ENCODE data around the gene ZXDC. TPM values are rescaled to one million over a fixed set of nuclear protein-coding genes. Genes with fewer than 3 reads are reported as not detected.

Gene ZXDC
- total RNA-seq, 1 experiment from 2014 or later, result 28.3 TPM

DNA sequence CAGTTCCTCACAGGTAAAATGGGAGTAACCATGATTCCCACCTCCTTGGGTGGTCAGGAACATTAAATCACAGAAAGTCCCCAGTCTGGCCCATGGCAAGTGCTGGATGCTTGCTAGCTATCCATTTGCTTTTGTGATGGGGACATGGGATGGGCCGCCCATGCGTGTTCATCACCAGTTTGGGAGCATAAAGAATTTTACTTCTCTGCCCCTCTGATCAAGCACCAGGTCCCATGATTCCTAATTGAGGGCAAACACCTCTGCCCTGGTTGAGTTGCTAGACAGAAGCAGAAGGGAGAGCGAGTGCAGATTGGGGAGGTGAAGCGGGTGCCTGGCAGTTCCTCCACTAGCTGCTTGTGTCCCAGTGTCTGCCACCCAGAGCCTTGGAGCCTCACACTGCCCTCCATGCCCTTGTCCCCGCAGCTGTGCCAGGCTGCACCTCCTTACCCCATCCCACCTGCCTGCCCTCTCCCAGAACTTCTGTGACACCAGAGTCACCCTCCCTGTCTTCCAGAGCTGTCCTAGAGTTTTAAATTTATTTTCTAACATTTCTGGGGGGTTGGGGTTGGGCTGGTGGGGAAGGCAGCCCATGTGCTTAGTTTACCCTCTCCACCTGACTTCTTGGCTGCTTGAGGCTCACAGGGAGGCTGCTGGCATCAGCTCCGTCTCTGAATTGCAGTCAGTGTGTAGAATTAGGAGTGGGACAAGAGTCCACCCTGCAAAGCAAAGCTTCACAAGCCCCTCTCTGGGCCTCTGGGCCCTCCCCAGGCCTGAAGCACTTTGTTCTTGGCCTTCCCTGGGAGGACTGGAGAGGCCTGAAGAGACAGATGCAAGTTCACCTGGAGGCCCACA, 62.6 kb downstream of the ZXDC start:
- no peak overlapping the region for H3K4me2 ChIP-seq (ENCODE audit: insufficient read depth, insufficient read length, low read length)
- H3K4ac ChIP-seq (ENCODE audit: low read depth, low read length), result no peak overlapping the region
- H2BK12ac ChIP-seq (ENCODE audit: insufficient read length, low read depth, low read length), result no peak overlapping the region
- H4K5ac ChIP-seq (ENCODE audit: insufficient read length, low read depth, low read length), result no peak overlapping the region
- H2BK15ac ChIP-seq (ENCODE audit: low read depth, low read length), result no peak overlapping the region
- H3K79me2 ChIP-seq (ENCODE audit: insufficient read depth, low read length), result no peaks in the 10 kb centered on the region
- H3K9me3 Mint-ChIP-seq, result no peaks in the 10 kb centered on the region; a peak in 1 of 5 replicates
- H3K27me3 Mint-ChIP-seq (ENCODE audit: low read depth), result peaks cover 3% of the 10 kb centered on the region
- H2AK5ac ChIP-seq (ENCODE audit: insufficient read length, low read length), result no peak overlapping the region
- no peaks in the 10 kb centered on the region; the same call in 1 of the 2 replicates for H3K27me3 ChIP-seq (ENCODE audit: insufficient read depth, low read length)
- H3K4me1 Mint-ChIP-seq, result peaks cover 16 to 18% of the 10 kb centered on the region in 2 experiments
- H3K9me3 ChIP-seq (ENCODE audit: control insufficient read depth, low read depth, low read length), result no peaks in the 10 kb centered on the region
- H2AFZ ChIP-seq (ENCODE audit: low read length), result no peak overlapping the region
- H3K27ac ChIP-seq (ENCODE audit: insufficient read length, low read depth, low read length), result no peak overlapping the region
- H3K9ac ChIP-seq (ENCODE audit: extremely low read depth, insufficient read length, low read length), result no peak overlapping the region
- no peak overlapping the region for H2BK20ac ChIP-seq (ENCODE audit: low read depth, low read length, poor library complexity, severe bottlenecking)
- no peak overlapping the region for H3T11ph ChIP-seq (ENCODE audit: low read length)
- no peak overlapping the region for H3K4me3 Mint-ChIP-seq
- no peaks in the 10 kb centered on the region for H3K4me1 ChIP-seq (ENCODE audit: insufficient read depth, low read length)
- no peaks in the 10 kb centered on the region for H3K79me1 ChIP-seq (ENCODE audit: insufficient read depth, low read depth, low read length, poor library complexity, severe bottlenecking)
- no peak overlapping the region for H2BK5ac ChIP-seq (ENCODE audit: insufficient read length, low read length)
- TF ChIP-seq, protein P1, sequence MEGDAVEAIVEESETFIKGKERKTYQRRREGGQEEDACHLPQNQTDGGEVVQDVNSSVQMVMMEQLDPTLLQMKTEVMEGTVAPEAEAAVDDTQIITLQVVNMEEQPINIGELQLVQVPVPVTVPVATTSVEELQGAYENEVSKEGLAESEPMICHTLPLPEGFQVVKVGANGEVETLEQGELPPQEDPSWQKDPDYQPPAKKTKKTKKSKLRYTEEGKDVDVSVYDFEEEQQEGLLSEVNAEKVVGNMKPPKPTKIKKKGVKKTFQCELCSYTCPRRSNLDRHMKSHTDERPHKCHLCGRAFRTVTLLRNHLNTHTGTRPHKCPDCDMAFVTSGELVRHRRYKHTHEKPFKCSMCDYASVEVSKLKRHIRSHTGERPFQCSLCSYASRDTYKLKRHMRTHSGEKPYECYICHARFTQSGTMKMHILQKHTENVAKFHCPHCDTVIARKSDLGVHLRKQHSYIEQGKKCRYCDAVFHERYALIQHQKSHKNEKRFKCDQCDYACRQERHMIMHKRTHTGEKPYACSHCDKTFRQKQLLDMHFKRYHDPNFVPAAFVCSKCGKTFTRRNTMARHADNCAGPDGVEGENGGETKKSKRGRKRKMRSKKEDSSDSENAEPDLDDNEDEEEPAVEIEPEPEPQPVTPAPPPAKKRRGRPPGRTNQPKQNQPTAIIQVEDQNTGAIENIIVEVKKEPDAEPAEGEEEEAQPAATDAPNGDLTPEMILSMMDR (conservative IDR thresholded peaks at IDR 0.05), result no peak
- H3K14ac ChIP-seq (ENCODE audit: insufficient read depth, low read length), result no peak overlapping the region; the same call in 1 of the 2 replicates
- H2BK120ac ChIP-seq (ENCODE audit: low read depth, low read length, poor library complexity, severe bottlenecking), result no peak overlapping the region
- no peak overlapping the region for H4K8ac ChIP-seq (replicated peaks; ENCODE audit: insufficient read length, low read depth, low read length)
- no peak overlapping the region for H3K56ac ChIP-seq (ENCODE audit: insufficient read length, low read depth, low read length)
- H3K18ac ChIP-seq (ENCODE audit: insufficient read length, low read depth, low read length), result no peak overlapping the region
- no peak overlapping the region for H3K23ac ChIP-seq (ENCODE audit: insufficient read length, low read depth, low read length)
- no peaks in the 10 kb centered on the region for H3K36me3 Mint-ChIP-seq (ENCODE audit: insufficient read depth in 1 of 3, low read depth in 3 of 3)
- no peak overlapping the region for H3K27ac Mint-ChIP-seq
- no CpG with 5 or more reads among the region's 6 CpGs for WGBS (ENCODE audit: extremely low coverage, insufficient read length, low lambda C conversion rate)
- no peaks in the 10 kb centered on the region for H3K23me2 ChIP-seq (ENCODE audit: insufficient read length, low read depth, low read length, poor library complexity, severe bottlenecking)
- H4K20me1 ChIP-seq (ENCODE audit: control insufficient read depth, insufficient read depth, insufficient read length), result no peaks in the 10 kb centered on the region
- DNase-seq, result no peak
- H4K91ac ChIP-seq (ENCODE audit: insufficient read length, low read depth, low read length), result no peak overlapping the region
